IPS-20b (cell line): ENCODE measurements around the gene CDH2.

Source experiments
- H3K27ac ChIP-seq: one replicate; pipeline ENCODE4 v1.5.1; 2013; ENCODE audit warnings: low read length
- H3K27me3 ChIP-seq: 2 replicates; pipeline ENCODE4 v1.6.1; 2013; ENCODE audit warnings: mild to moderate bottlenecking, low read length, inconsistent platforms; ENCODE audit not compliant: insufficient read depth
- H3K36me3 ChIP-seq: 2 replicates; pipeline ENCODE4 v1.6.1; 2013; ENCODE audit warnings: low read depth, mild to moderate bottlenecking, inconsistent platforms, low read length, moderate library complexity; ENCODE audit not compliant: insufficient read depth
- H3K4me1 ChIP-seq: 2 replicates; pipeline ENCODE4 v1.6.1; 2013; ENCODE audit warnings: mild to moderate bottlenecking, control low read depth, inconsistent platforms, low read length, moderate library complexity; ENCODE audit not compliant: insufficient read depth
- H3K4me3 ChIP-seq: 2 replicates; pipeline ENCODE4 v1.5.1; 2013; ENCODE audit warnings: mild to moderate bottlenecking, low read length, inconsistent platforms
- H3K9ac ChIP-seq: 2 replicates; pipeline ENCODE4 v1.6.1; 2013; ENCODE audit warnings: low read depth, mild to moderate bottlenecking, inconsistent platforms, low read length, moderate library complexity
- H3K9me3 ChIP-seq: 2 replicates; pipeline ENCODE4 v1.6.1; 2013; ENCODE audit warnings: mild to moderate bottlenecking, low read depth, low read length, inconsistent platforms; ENCODE audit not compliant: insufficient read depth

The CDH2 gene

GRCh38 chr18:28149810-28150420 lies 27.0 kb downstream of the CDH2 start:
- H3K9ac ChIP-seq, result no peak overlapping the region
- H3K27me3 ChIP-seq, result no peaks in the 10 kb centered on the region; the same call in 1 of the 2 replicates
- no peak overlapping the region for H3K4me3 ChIP-seq
- no peaks in the 10 kb centered on the region for H3K9me3 ChIP-seq
- peaks cover 46% of the 10 kb centered on the region for H3K4me1 ChIP-seq
- H3K36me3 ChIP-seq, result peaks cover 5% of the 10 kb centered on the region
- no peak overlapping the region for H3K27ac ChIP-seq

DNA sequence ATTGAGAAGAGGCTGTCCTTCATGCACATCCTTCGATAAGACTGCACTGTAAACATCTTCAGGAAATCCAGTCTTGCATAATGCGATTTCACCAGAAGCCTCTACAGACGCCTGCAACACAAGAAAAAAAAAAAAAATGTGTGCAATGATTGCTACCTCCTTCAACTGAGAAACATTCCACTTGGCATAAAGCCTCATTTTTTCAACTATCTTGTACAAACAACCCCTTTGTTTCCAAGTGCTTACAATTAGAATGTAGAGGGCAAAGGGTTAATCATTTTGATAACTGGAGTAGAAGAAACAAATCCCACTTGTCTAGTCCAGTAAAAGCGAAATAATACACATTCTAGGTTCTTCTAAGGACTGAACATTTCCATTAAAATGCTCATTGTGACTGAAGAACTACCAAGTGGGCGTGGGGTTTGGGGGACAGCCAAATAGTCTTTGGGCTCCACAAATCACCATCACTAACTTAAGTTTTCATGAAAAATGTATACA lies 29.2 kb downstream of the CDH2 start:
- H3K4me1 ChIP-seq, result peaks cover 24% of the 10 kb centered on the region; the same call in 1 of the 2 replicates
- H3K4me3 ChIP-seq, result no peak overlapping the region
- no peaks in the 10 kb centered on the region for H3K9me3 ChIP-seq

GRCh38 chr18:28143725-28144124 lies 33.2 kb downstream of the CDH2 start:
- Histone ChIP-seq H3K27ac (no peak overlapping the region), H3K4me3 (no peak overlapping the region), H3K36me3 (peaks cover 6% of the 10 kb centered on the region), H3K4me1 (0 out of 2 replicates have a peak, but pooled peaks cover 7% of the 10 kb centered on the region), H3K27me3 (no peaks in the 10 kb centered on the region), H3K9me3 (no peaks in the 10 kb centered on the region), H3K9ac (no peak overlapping the region)

More for the DNA sequence above, 29.2 kb downstream of the CDH2 start:
- Histone ChIP-seq H3K36me3 (peaks cover 6% of the 10 kb centered on the region), H3K27ac (no peak overlapping the region), H3K27me3 (no peaks in the 10 kb centered on the region), H3K9ac (no peak overlapping the region)

GRCh38 chr18:28138816-28139215 lies 38.1 kb downstream of the CDH2 start:
- no peaks in the 10 kb centered on the region for H3K27me3 ChIP-seq
- no peak overlapping the region for H3K4me3 ChIP-seq
- no peaks in the 10 kb centered on the region for H3K36me3 ChIP-seq
- H3K27ac ChIP-seq, result no peak overlapping the region
- no peak overlapping the region for H3K9ac ChIP-seq
- no peaks in the 10 kb centered on the region for H3K9me3 ChIP-seq
- H3K4me1 ChIP-seq, result no peaks in the 10 kb centered on the region

GRCh38 chr18:28136071-28136470 lies 40.9 kb downstream of the CDH2 start:
- Histone ChIP-seq H3K9ac (no peak overlapping the region), H3K36me3 (no peaks in the 10 kb centered on the region), H3K27me3 (no peaks in the 10 kb centered on the region), H3K4me1 (no peaks in the 10 kb centered on the region), H3K9me3 (no peaks in the 10 kb centered on the region), H3K4me3 (no peak overlapping the region), H3K27ac (no peak overlapping the region)

GRCh38 chr18:28134774-28135173 lies 42.2 kb downstream of the CDH2 start:
- Histone ChIP-seq H3K9ac (no peak overlapping the region), H3K4me3 (no peak overlapping the region), H3K36me3 (no peaks in the 10 kb centered on the region), H3K27me3 (no peaks in the 10 kb centered on the region), H3K9me3 (no peaks in the 10 kb centered on the region), H3K27ac (no peak overlapping the region), H3K4me1 (no peaks in the 10 kb centered on the region)

GRCh38 chr18:28132084-28132483 lies 44.8 kb downstream of the CDH2 start:
- no peak overlapping the region for H3K27ac ChIP-seq
- no peaks in the 10 kb centered on the region for H3K36me3 ChIP-seq
- no peaks in the 10 kb centered on the region for H3K27me3 ChIP-seq
- no peaks in the 10 kb centered on the region for H3K4me1 ChIP-seq
- H3K4me3 ChIP-seq, result no peak overlapping the region
- H3K9me3 ChIP-seq, result no peaks in the 10 kb centered on the region
- H3K9ac ChIP-seq, result no peak overlapping the region

GRCh38 chr18:28128659-28128980 lies 48.3 kb downstream of the CDH2 start:
- no peak overlapping the region for H3K4me3 ChIP-seq
- H3K36me3 ChIP-seq, result no peaks in the 10 kb centered on the region
- H3K9ac ChIP-seq, result no peak overlapping the region
- no peaks in the 10 kb centered on the region for H3K27me3 ChIP-seq
- H3K4me1 ChIP-seq, result 0 out of 2 replicates have a peak, but pooled peaks cover 6% of the 10 kb centered on the region
- no peak overlapping the region for H3K27ac ChIP-seq
- no peaks in the 10 kb centered on the region for H3K9me3 ChIP-seq

DNA sequence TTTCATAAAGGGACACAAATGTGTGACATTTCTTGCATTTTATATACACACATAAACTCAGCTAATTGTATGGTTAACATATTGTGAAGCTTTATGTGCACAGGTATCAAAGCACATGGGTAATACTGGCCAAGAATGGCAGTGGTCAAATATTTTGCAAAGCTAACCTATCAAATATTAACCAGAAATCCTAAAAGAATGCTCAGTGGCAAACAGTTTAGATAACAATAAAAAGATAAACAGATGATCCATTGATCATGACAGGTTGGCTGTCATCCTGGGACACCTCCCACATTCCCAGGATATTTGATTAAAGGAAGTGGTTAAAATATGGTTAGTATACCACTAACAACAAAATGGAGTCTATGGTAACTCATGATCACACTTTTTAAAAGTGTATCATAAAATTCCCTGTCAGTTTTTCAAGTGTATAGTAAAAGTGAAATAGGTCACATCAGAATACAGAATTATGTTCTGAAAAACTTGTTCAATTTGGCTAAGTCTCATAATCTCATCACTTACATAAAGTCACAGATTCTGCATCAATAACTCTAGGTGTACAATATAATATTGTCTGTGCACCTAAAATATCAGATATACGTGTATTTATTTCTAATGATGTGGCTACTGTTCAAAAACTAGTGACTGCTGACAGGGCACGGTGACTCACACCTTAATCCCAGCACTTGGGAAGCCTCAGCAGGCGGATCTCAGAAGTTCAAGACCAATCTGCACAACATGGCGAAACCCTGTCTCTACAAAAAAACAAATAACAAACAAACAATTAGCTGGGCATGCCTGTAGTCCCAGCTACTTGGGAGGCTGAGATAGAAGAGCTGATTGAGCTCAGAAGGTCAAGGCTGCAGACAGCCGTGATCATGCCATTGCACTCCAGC lies 48.9 kb downstream of the CDH2 start:
- H3K4me3 ChIP-seq, result no peak overlapping the region
- no peaks in the 10 kb centered on the region for H3K9me3 ChIP-seq
- no peak overlapping the region for H3K27ac ChIP-seq
- H3K36me3 ChIP-seq, result no peaks in the 10 kb centered on the region
- no peak overlapping the region for H3K9ac ChIP-seq
- no peaks in the 10 kb centered on the region for H3K27me3 ChIP-seq
- 0 out of 2 replicates have a peak, but pooled peaks cover 6% of the 10 kb centered on the region for H3K4me1 ChIP-seq

- Histone ChIP-seq H3K4me3 (no peak overlapping the region), H3K9me3 (no peaks in the 10 kb centered on the region), H3K27ac (no peak overlapping the region), H3K27me3 (no peaks in the 10 kb centered on the region), H3K4me1 (0 out of 2 replicates have a peak, but pooled peaks cover 6% of the 10 kb centered on the region), H3K36me3 (no peaks in the 10 kb centered on the region), H3K9ac (no peak overlapping the region)
These were observed 49.7 kb downstream of the CDH2 start for GRCh38 chr18:28127228-28127627.

DNA sequence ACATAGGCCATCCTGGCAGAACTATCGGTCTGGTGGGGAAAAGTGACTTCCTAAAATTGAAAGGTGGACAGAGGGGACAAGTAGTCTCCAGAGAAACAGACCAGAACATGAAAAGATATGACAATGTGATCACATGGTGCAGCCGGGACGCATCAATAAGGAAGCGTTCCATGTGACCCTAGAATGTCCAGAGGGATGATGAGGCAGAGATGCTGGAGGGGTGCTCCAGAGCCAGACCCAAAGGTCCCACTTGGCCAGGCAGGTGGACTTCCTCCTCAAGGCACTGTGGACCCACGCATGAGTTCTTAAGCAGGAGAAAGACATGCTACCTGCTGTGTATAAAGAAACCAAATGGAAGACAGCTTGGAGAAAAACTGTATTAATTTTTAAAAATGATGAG lies 50.2 kb downstream of the CDH2 start:
- Histone ChIP-seq H3K36me3 (no peaks in the 10 kb centered on the region), H3K27ac (no peak overlapping the region), H3K4me3 (no peak overlapping the region), H3K9ac (no peak overlapping the region), H3K27me3 (no peaks in the 10 kb centered on the region), H3K9me3 (no peaks in the 10 kb centered on the region), H3K4me1 (0 out of 2 replicates have a peak, but pooled peaks cover 6% of the 10 kb centered on the region)

DNA sequence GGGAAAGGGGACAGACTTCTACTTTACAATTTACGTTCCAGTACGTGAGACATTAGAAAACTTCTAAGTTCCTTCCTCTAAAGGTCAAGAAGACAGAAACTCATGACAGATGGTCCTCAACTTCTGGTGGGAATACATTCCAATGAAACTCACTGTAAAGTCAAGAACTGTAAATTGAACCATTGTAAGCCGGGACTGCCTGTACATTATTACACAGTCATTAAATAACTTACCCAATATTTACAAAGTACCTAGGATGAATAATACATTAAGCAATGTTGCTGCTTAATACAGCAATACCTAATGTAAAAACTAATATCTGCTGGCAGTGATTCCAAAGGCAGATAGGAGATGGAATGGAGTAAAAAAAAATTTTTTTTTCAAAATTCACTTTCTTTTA lies 51.9 kb downstream of the CDH2 start:
- Histone ChIP-seq H3K4me3 (no peak overlapping the region), H3K4me1 (0 out of 2 replicates have a peak, but pooled peaks cover 8% of the 10 kb centered on the region), H3K27me3 (no peaks in the 10 kb centered on the region), H3K36me3 (no peaks in the 10 kb centered on the region), H3K9me3 (no peaks in the 10 kb centered on the region), H3K27ac (no peak overlapping the region), H3K9ac (no peak overlapping the region)
